GM21360 (cell line): ENCODE data around the gene DTNBP1.

ENCODE experiments used
- ATAC-seq: cut with Tn5 transposase; IDR thresholded peaks from one replicate; pipeline ENCODE4 v1.9.1; 2021; ENCODE audit warnings: mild to moderate bottlenecking, moderate library complexity; ENCODE audit not compliant: unreplicated experiment

The DTNBP1 gene

GRCh38 chr6:15662326-15663129, at the start of gene DTNBP1:
Gene DTNBP1, minus strand, starts transcription at chr6:15663028. Its CDS starts 159 bp downstream, at chr6:15662869.
- peak; percentile 69 for ATAC-seq

DNA sequence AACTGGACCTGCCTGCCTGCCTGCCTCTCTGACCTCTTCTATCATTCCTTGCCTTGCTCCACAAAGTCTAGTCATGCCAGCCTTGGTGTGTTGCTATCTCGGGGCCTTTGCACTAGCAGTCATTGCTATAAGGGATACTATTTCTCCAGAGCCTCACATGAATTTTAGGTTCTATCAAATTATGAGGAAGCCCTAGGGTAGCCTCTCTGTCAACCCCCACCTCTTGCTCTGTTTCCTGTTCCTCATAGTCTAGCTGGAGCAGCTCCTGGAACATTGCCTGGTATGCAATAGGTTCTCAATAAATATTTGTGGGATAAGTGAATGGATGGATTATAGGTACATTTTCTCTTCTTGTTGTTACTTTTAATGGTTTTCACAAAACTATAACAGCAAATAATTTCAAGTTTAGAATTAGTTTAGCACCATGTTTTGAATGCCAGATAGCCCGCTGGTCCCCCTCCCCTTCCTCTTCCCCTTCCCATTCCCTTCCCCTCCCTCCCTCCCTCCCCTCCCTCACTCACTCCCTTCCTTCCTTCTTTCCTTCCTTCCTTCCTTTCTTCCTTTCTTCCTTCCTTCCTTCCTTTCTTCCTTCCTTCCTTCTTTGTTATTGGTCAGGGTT, 46.9 kb upstream of the DTNBP1 start:
- ATAC-seq = no peak

GRCh38 chr6:15708231-15708630, 45.4 kb upstream of the DTNBP1 start:
- no peak for ATAC-seq

DNA sequence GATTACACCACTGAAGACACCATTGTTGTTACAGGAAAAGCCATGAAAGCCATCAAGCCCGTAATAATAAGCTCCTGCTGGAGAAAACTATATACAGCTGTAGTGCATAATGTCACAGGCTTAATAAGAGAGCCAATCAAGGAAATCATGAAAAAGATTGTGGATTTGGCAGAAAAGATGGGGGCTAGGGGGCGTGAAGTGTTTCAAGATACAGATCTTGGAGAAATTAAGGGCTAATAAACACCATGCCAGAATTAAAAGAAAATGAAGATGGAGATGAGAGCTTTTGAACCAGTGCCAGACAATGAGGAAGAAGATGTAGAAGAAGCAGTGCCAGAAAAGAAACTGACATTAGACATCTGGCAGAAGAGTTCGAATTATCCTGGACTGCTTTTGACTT, 43.2 kb upstream of the DTNBP1 start:
- no peak for ATAC-seq

DNA sequence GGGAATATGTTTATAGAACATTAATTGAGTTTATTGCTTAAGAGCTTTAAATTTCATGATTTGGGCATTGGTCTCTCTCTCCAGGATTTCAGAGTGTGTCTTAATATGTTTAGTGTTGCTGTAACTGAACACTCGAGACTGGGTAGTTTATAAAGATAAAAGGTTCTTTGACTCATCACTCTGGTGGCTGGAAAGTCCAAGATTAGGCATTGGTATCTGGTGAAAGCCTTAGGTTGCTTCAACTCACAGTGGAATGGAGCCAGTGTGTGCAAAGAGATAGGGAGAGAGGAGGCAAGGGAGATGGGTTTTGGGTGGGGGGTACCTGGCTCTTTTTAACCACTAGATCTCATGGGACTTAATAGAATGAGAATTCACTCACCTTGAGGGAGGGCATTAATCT, 35.6 kb upstream of the DTNBP1 start:
- ATAC-seq = no peak

DNA sequence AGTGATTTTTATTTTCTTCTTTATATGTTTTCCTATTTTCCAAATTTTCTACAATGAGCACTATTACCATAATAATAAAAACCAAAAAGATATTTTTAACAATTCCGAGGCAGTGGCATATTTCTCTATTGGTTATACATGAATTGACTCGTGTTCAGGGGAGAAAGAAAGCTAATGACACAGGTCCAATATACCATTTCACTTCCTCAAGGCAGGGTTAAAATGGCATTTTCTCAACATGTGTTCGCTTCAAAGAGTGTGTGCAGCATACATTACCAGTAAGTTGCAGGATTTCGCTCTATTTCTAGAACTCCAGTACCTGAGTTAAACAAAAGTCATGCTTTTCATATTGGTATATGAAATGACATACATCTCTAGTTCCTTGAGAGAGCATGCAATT, 35.1 kb upstream of the DTNBP1 start:
- ATAC-seq = no peak

GRCh38 chr6:15691250-15691869, 28.5 kb upstream of the DTNBP1 start:
- peak; percentile 96 for ATAC-seq

DNA sequence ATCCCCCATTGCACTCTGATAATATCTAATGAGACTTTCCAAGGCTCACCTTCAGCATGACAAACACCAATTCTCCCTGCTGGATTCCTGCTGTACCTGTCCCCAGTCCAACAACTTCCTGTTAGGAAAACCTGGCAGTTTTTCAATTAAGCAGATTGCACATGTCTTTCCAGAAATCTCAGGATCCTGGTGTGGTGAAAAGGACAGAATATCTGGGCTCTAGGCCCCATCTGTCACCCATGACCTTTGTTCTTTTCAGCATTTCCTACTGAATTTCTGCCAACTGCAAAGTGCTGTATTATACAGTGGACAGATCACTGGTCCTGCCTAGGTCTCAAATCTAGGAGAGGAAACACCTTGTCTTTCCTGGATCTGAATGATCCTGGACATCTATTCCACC, 27.7 kb upstream of the DTNBP1 start:
- ATAC-seq = no peak

- no peak for ATAC-seq
These were observed 27.0 kb upstream of the DTNBP1 start for GRCh38 chr6:15689586-15690482.

GRCh38 chr6:15685619-15686018, 22.8 kb upstream of the DTNBP1 start:
- ATAC-seq = no peak

DNA sequence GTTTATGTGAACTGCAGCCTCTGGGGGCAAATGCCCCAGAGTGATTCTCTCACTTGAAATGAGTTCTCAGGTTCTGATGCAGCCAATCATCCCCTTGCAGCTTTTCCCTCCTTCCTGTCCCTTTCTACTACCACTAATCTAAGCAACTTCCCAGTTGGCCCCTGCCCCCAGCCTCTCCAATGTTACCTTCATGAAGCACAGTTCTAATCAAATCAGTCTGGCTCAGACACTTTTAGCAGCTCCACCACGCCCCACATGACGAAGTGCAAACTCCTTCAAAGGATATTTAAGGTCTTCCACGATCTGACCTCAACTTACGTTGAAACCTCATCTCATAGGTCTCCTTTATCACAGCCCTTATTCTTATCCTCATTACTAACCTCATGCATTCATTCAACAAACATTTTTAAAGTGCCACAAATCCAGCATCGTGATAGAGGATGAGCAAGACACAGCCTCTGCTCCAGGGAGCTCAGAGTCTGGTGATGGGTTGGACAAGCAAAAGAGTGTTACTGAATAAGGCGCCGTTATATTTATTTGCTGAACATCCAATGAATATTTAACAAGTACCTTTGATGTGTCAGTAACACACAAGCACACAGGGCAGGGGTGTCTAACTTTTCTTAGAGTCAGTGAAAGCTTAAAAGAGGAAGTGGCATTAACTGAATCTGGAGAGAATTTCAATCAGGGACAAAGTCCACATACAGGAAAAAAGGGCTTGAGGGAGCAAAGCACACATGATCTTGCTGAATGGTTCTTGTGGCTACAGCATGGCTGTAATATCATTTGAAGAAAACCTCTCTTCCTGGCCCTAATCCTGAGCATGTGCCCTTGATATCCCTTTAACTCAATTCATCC, 20.4 kb upstream of the DTNBP1 start:
- ATAC-seq = no peak

DNA sequence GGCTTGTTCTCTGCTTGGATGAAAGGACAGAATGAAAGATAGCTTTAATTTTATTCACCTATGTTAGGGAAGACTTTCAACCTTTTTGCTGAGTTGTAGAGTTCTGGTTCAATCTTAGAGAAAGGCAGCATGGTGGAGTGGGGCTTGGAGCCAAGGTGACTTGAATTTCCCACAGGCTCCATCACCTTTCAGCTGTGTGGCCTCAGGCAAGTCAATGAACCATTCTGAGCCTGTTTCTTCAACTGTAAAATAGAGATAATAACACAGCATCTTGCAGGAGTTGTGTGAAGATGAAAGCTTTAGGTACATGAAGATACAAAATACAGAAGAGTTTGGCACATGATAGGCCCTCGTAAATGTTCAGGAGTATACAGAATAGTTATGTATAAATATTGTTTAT, 19.1 kb upstream of the DTNBP1 start:
- no peak for ATAC-seq

DNA sequence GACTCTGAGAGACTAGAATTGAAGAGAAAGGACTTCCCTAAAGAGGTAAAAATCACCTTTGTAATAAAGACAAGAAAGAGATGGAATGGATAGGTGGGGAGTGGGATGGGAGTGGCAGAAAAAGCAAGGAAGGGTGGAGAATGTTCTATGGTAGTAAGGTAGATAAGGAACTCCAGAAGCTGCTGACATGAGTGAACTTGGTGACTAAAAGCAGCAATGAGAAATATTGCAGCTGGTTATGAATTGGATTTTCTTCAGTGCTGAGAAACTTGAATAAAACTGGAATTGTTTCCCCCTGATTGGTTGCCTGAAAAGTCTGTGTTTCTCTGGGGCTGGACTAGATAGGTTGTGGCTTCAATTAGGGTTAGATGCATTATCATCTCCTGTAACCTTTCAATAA, 15.7 kb upstream of the DTNBP1 start:
- no peak for ATAC-seq

GRCh38 chr6:15677822-15678221, 15.0 kb upstream of the DTNBP1 start:
- no peak for ATAC-seq

- no peak for ATAC-seq
These were observed 12.8 kb upstream of the DTNBP1 start for GRCh38 chr6:15675536-15676220.

DNA sequence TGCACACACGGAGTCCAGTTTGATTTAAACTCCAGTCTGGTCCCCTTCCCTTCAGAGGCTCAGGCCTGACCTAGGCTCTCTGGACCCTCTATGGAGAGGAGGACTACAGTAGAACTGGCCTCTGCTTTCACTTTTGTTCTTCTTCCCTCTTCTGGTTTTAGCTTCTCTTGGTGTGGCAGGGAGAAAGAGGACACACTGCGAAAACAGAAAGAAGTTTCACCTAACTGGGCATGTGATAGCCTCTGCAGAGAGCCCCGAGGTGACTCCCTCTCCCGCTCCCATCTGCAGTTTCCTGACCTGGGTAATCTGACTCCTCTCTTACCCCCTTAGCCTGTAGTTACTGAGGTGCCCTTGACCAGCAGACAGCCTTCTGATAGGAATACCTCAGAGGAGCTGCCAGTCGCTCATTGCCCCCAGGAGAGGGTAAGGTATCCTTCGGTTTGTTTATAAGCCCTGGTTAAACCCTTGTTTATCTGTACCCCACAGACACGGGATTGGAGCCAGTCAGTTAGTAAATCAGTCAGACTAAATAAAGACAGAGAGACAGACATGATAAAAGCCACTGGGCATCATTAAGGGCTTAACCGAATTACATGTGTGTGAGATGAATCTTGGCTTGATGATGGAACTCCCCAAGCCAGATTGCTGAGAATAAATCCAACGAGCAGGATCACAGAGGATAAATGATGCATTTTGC, 12.0 kb upstream of the DTNBP1 start:
- ATAC-seq = no peak

GRCh38 chr6:15673666-15674065, 10.8 kb upstream of the DTNBP1 start:
- no peak for ATAC-seq

DNA sequence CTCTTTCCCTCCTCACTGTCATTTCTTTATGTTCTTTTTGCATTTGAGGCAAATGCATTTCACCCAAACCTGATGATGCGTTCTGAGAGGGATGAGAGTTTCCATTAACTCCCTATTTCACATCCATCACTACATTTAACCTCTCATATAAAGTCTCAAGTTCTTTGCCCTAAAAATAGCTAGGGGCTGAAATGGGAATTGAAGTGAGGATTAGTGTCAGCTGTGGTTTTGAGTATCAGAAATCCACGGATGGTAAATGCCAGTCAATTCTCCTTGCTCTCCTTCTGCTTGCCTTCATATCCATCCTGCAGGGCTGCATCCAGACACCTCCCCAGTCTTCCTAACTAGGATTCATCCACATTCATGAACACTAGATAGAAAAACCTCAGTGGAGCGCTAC, 10.0 kb upstream of the DTNBP1 start:
- no peak for ATAC-seq

GRCh38 chr6:15672291-15672690, 9.5 kb upstream of the DTNBP1 start:
- no peak for ATAC-seq
